ENCODE measurements around the gene ULK1.

DNA sequence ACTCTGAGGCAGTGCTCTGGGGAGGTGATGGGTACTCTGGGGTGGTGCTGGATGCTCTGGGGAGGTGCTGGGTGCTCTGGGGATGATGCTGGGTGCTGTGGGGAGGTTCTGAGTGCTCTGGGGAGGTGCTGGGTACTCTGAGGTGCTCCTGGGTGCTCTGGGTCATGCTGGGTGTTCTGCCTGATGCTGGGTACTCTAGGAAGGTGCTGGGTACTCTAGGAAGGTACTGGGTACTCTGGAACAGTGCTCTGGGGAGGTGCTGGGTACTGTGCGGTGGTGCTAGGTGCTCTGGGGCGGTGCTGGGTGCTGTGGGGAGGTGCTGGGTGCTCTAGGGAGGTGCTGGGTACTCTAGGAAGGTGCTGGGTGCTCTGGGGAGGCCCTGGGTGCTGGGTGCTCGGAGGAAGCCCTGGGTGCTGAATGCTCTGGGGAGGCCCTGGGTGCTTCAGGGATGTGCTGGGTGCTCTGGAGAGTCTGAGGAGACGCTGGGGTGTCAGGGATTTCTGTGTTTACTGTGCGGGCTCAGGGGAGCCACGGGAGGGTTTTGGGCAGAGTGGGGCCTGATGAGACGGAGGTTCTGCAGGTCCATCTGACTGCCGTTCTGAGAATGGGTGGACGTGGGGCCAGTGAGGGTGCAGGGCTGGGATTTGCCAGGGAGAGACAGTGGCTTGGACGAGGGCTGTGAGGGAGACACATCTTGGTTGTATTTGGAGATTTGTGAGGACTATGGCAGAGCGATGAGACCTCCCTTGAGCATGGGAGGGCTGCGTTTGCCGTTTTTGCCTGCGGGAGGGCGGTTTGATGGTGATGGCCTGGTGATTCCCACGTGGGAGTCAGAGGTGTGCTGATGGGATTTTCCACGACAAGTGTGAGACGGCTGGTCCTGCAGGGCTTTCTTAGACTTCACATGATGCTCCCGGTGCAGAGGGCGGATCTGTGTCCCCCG lies 36.2 kb upstream of the ULK1 start:
- TF ChIP-seq, protein P1, sequence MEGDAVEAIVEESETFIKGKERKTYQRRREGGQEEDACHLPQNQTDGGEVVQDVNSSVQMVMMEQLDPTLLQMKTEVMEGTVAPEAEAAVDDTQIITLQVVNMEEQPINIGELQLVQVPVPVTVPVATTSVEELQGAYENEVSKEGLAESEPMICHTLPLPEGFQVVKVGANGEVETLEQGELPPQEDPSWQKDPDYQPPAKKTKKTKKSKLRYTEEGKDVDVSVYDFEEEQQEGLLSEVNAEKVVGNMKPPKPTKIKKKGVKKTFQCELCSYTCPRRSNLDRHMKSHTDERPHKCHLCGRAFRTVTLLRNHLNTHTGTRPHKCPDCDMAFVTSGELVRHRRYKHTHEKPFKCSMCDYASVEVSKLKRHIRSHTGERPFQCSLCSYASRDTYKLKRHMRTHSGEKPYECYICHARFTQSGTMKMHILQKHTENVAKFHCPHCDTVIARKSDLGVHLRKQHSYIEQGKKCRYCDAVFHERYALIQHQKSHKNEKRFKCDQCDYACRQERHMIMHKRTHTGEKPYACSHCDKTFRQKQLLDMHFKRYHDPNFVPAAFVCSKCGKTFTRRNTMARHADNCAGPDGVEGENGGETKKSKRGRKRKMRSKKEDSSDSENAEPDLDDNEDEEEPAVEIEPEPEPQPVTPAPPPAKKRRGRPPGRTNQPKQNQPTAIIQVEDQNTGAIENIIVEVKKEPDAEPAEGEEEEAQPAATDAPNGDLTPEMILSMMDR (IDR thresholded peaks at IDR 0.05): no peak
- TF ChIP-seq POLR2A (IDR thresholded peaks at IDR 0.05) (no peak), POLR2AphosphoS5 (IDR thresholded peaks at IDR 0.05; ENCODE audit: insufficient read depth in 1 of 2, low read depth in 1 of 2) (no peak)
